A673 (cell line): Measurements from ENCODE around the gene STK38L. TPM values are rescaled to one million over a fixed set of nuclear protein-coding genes. Genes with fewer than 3 reads are reported as not detected.

Source experiments
- BruUV-seq: library from RNA; stranded (reverse); fragments of 400-500 nt; replicated peaks from 2 replicates; lab custom pipeline; 2021; lab: Mats Ljungman, UMichigan
- CTCF ChIA-PET: fragments of 300-600 bp; sonication (Branson Sonifier 250); formaldehyde crosslinking; loops from one replicate; lab custom pipeline; 2022; ENCODE audit warnings: antibody characterized with exemption; lab: Charles Lee
- POLR2A ChIA-PET: fragments of 300-600 bp; sonication (Branson Sonifier 250); formaldehyde crosslinking; loops from one replicate; lab custom pipeline; 2022; ENCODE audit warnings: antibody characterized with exemption; ENCODE audit not compliant: low non-redundant PET; lab: Charles Lee
- DNase-seq: peaks from one replicate; pipeline ENCODE4 v3.0.0-alpha.2; 2015; ENCODE audit warnings: low spot score
- H3K27ac ChIP-seq: fragments of 200-600 bp; sonication (generic); 2 replicates; pipeline ENCODE4 v1.5.1; 2016; ENCODE audit warnings: mixed run types, low read depth, mild to moderate bottlenecking, mixed read lengths, antibody characterized with exemption, low read length; ENCODE audit not compliant: poor library complexity, severe bottlenecking
- H3K27me3 ChIP-seq: fragments of 200-600 bp; sonication (generic); replicated peaks from 2 replicates; pipeline ENCODE4 v1.6.1; 2017; ENCODE audit warnings: mixed run types, low read depth, mild to moderate bottlenecking, mixed read lengths, antibody characterized with exemption, low read length; ENCODE audit not compliant: insufficient read depth, poor library complexity
- H3K36me3 ChIP-seq: fragments of 200-600 bp; sonication (generic); 2 replicates; pipeline ENCODE4 v1.6.1; 2016; ENCODE audit warnings: mixed run types, mild to moderate bottlenecking, mixed read lengths, antibody characterized with exemption, low read length; ENCODE audit not compliant: insufficient read depth, poor library complexity, severe bottlenecking
- H3K4me1 ChIP-seq: fragments of 200-600 bp; sonication (generic); 2 replicates; pipeline ENCODE4 v1.6.1; 2017; ENCODE audit warnings: mixed run types, mild to moderate bottlenecking, mixed read lengths, antibody characterized with exemption, low read length; ENCODE audit not compliant: insufficient read depth, poor library complexity, severe bottlenecking
- H3K4me3 ChIP-seq: fragments of 200-600 bp; sonication (generic); 2 replicates; pipeline ENCODE4 v1.5.1; 2016; ENCODE audit warnings: low read depth, mixed run types, mild to moderate bottlenecking, mixed read lengths, low read length; ENCODE audit not compliant: poor library complexity, severe bottlenecking
- H3K9me3 ChIP-seq: fragments of 200-600 bp; sonication (generic); 2 replicates; pipeline ENCODE4 v1.6.1; 2016; ENCODE audit warnings: mixed run types, low read depth, mild to moderate bottlenecking, mixed read lengths, antibody characterized with exemption, low read length; ENCODE audit not compliant: poor library complexity, severe bottlenecking
- CTCF ChIP-seq: fragments of 300-800, 200-600 bp; sonication (generic); conservative IDR thresholded peaks from 2 replicates; pipeline ENCODE4 v1.5.1; 2017; ENCODE audit warnings: low read depth, mild to moderate bottlenecking, antibody characterized with exemption, low read length, moderate library complexity, mixed read lengths
- EZH2 ChIP-seq: fragments of 200-600 bp; sonication (generic); IDR thresholded peaks from 2 replicates; pipeline ENCODE4 v1.6.1; 2017; ENCODE audit warnings: borderline replicate concordance, low read depth, mild to moderate bottlenecking, mixed read lengths, antibody characterized with exemption, low read length; ENCODE audit not compliant: poor library complexity, severe bottlenecking
- intact Hi-C: fragments of 100-400 bp; cut with micrococcal nuclease; formaldehyde crosslinking; loops from one replicate; pipeline ENCODE4 v1.10.0; 2022; ENCODE audit not compliant: unreplicated experiment
- total RNA-seq: library from RNA; stranded (reverse); gene quantifications from 2 replicates; pipeline ENCODE4 v1.2.3, GENCODE V29; 2021

STK38L gene
- total RNA-seq, 1 experiment from 2014 or later, result 21.0 TPM

DNA sequence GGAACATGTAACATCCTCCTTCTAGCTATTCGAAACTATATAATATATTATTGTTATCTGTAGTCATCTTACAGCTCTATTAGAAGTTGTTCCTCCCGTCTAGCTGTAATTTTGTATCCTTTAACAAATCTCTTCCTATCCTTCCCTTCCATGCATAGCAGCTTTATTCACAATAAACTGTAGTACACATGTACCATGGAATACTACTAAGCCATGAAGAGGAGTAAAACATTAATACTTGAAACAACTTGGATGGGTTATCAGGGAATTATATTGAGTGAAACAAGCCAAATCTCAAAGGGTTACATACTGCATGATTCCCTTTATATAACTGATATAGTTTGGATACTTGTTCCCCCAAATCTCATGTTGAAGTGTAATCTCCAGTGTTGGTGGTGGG is 33.9 kb upstream of the STK38L start:
- ChIA-PET POLR2A (no interaction called here), CTCF (no interaction called here)
- Histone ChIP-seq H3K9me3 (no peaks in the 10 kb centered on the region), H3K27ac (no peak overlapping the region), H3K36me3 (no peaks in the 10 kb centered on the region), H3K27me3 (no peaks in the 10 kb centered on the region), H3K4me1 (no peaks in the 10 kb centered on the region), H3K4me3 (no peak overlapping the region)
- intact Hi-C loops, result no loop called here
- TF ChIP-seq EZH2 (no peak), CTCF (no peak)
- no TSS peak for BruUV-seq
- DNase-seq, result no peak

GRCh38 chr12:27212861-27213260 is 31.2 kb upstream of the STK38L start:
- CTCF ChIA-PET, result no interaction called here
- intact Hi-C loops, result no loop called here
- POLR2A ChIA-PET, result no interaction called here

DNA sequence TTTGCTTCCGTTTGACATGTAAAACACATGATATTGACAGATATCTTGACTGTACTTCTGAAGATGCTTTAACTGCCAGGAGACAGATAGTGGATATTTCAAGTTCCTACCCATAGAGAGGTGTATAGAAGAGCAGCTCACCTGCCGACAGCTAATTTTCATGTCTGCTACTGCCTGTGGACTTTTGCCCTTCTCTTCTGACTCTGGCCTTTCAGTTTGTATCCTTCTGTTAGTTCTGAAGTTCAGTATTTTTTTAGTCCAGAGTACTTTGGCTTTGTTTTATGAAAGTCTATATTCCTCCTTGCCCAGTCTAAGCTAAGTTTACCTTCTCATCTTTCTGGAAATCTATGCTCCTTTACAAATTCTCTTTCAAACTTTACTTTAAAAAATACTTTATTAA is 30.8 kb upstream of the STK38L start:
- TF ChIP-seq EZH2, result no peak
- TF ChIP-seq CTCF, result no peak
- no peak for DNase-seq
- Histone ChIP-seq H3K4me1 (no peaks in the 10 kb centered on the region), H3K9me3 (no peaks in the 10 kb centered on the region), H3K27me3 (no peaks in the 10 kb centered on the region), H3K4me3 (no peak overlapping the region), H3K36me3 (no peaks in the 10 kb centered on the region), H3K27ac (no peak overlapping the region)
- ChIA-PET CTCF (no interaction called here), POLR2A (no interaction called here)
- BruUV-seq, result no TSS peak
- intact Hi-C loops, result no loop called here

More at GRCh38 chr12:27212861-27213260, 31.2 kb upstream of the STK38L start:
- Histone ChIP-seq H3K27me3 (no peaks in the 10 kb centered on the region), H3K4me1 (no peaks in the 10 kb centered on the region), H3K36me3 (no peaks in the 10 kb centered on the region), H3K27ac (no peak overlapping the region), H3K4me3 (no peak overlapping the region), H3K9me3 (no peaks in the 10 kb centered on the region)
- no peak for DNase-seq
- no TSS peak for BruUV-seq
- TF ChIP-seq EZH2 (no peak), CTCF (no peak)
